GM12891 (cell line): ENCODE results near the gene CARD11.

Experiments used
- DNase-seq: peaks from one replicate; pipeline ENCODE4 v3.0.0; 2011; ENCODE audit warnings: low spot score; ENCODE audit not compliant: insufficient read length
- FAIRE-seq: peaks from 2 replicates; lab custom pipeline; 2011; peaks lifted over from hg19 to GRCh38; lab: Jason Lieb, UNC
- PAX5 ChIP-seq: IDR thresholded peaks from 2 replicates; pipeline ENCODE4 v1.6.1; 2011; ENCODE audit warnings: low read length, moderate library complexity, mild to moderate bottlenecking; ENCODE audit not compliant: insufficient read depth, severe bottlenecking
- POLR2A ChIP-seq: IDR thresholded peaks from 2 replicates; pipeline ENCODE4 v1.6.1; 2011; ENCODE audit warnings: low read depth, low read length, control low read depth
- POLR2AphosphoS5 ChIP-seq: IDR thresholded peaks from 2 replicates; pipeline ENCODE4 v1.6.1; 2011; ENCODE audit warnings: low read depth, low read length, control low read depth
- POU2F2 ChIP-seq: IDR thresholded peaks from 2 replicates; pipeline ENCODE4 v1.6.1; 2011; ENCODE audit warnings: low read depth, mild to moderate bottlenecking, control low read depth, low read length, moderate library complexity
- SPI1 ChIP-seq: IDR thresholded peaks from 2 replicates; pipeline ENCODE4 v1.6.1; 2011; ENCODE audit warnings: low read depth, low read length, control low read depth
- TAF1 ChIP-seq: IDR thresholded peaks from 2 replicates; pipeline ENCODE4 v1.6.1; 2011; ENCODE audit warnings: low read depth, low read length, control low read depth

Gene CARD11

GRCh38 chr7:2968176-2968575 lies 75.5 kb downstream of the CARD11 start:
- TF ChIP-seq SPI1 (no peak), PAX5 (no peak), POLR2A (no peak)
- DNase-seq = no peak
- FAIRE-seq = no peak

GRCh38 chr7:2967705-2968104 lies 76.0 kb downstream of the CARD11 start:
- TF ChIP-seq POU2F2 (no peak), PAX5 (no peak), SPI1 (no peak), POLR2AphosphoS5 (no peak)
- FAIRE-seq (no peak), DNase-seq (no peak)

DNA sequence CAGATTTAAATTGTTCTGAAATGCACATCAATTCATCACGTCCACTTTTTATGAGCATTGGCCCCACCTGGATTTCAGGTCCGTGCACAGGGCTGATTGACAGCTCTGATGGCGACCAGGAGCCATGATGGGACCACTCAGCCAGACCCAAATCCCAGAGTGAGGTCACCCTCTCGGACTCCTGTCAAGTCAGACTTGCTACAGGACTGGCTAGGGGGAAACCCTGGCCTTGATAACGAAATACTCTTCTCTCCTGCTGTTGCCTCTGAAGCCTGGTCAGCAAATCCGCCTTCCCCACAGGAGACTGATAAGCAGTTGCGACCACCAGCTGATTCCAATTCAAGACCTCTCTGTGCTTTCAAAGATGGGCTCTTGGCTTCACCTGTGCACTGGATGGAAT lies 76.4 kb downstream of the CARD11 start:
- no peak for DNase-seq
- FAIRE-seq = no peak
- no peak for TF ChIP-seq PAX5
- no peak for TF ChIP-seq TAF1
- TF ChIP-seq POU2F2 = no peak
- no peak for TF ChIP-seq POLR2AphosphoS5
- TF ChIP-seq SPI1 = no peak
- TF ChIP-seq POLR2A = no peak

- FAIRE-seq = no peak
- DNase-seq = no peak
- TF ChIP-seq POLR2AphosphoS5 = no peak
- no peak for TF ChIP-seq POU2F2
- no peak for TF ChIP-seq SPI1
- no peak for TF ChIP-seq PAX5
- no peak for TF ChIP-seq TAF1
Observed at GRCh38 chr7:2966466-2967078, 77.1 kb downstream of the CARD11 start.

GRCh38 chr7:2965745-2966270 lies 77.9 kb downstream of the CARD11 start:
- DNase-seq = no peak
- no peak for FAIRE-seq
- TF ChIP-seq POLR2AphosphoS5 (no peak), PAX5 (no peak), POU2F2 (no peak), POLR2A (no peak), TAF1 (no peak), SPI1 (no peak)

DNA sequence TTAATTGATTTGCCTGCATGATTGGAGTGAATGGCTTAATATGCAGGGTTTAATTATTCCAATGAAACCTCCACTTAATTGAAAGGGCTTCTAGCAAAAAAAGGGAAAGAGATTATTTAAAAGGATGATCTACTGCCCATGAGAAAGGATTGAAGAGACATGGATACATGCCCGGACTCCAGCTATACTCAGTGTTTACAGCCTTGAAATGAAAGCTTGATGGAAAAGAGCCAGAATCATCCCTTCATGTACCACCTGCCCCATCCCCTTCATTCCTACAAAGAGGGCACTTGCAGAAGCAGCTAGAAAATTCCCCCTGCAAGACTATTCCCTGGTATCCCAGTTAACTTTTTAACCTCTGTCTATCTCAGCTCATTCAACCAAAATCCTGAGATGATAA lies 78.4 kb downstream of the CARD11 start:
- DNase-seq (no peak), FAIRE-seq (no peak)
- no peak for TF ChIP-seq POU2F2
- TF ChIP-seq POLR2AphosphoS5 = no peak
- no peak for TF ChIP-seq TAF1
- no peak for TF ChIP-seq POLR2A
- no peak for TF ChIP-seq PAX5
- TF ChIP-seq SPI1 = no peak

DNA sequence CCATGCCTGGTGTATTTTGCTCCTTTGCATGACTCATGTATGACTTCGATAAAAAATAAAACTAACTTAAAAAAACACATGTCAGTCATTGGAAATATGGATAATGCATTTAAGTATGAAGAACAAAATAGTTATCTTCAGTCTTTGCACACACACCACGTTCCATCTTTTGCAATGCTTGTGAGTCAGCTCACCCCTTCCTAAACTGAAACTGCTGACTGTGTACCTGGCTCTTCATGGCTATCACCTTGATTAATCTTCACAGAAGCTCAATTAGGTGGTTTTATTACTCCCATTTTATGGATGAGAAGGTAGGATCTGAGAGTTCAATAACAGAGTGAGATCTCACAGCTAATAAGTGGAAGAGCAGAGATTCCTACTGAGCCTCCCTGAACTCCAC lies 79.5 kb downstream of the CARD11 start:
- no peak for DNase-seq
- no peak for FAIRE-seq
- TF ChIP-seq POLR2AphosphoS5 = no peak
- no peak for TF ChIP-seq POLR2A
- TF ChIP-seq POU2F2 = no peak
- TF ChIP-seq PAX5 = no peak
- TF ChIP-seq SPI1 = no peak
- TF ChIP-seq TAF1 = no peak

DNA sequence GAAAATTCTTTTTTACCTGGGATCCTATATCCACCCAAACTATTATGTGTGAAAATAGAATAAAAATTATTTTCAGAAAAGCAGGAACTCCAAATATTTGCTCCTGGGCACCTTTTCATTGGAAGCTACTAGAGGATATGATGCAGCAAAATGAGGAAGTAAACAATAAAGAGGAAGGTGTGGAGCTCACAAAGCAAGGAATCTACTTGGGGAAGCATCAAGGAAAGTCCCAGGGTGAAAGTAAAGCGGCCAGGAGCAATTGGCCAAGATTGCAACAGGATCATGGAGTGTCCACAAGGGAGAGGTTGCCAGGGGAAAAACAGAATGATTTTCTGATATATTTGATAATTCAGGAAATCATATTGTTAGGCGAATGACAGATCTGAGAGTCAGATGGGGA lies 80.8 kb downstream of the CARD11 start:
- DNase-seq = no peak
- TF ChIP-seq POLR2A (no peak), PAX5 (no peak), POU2F2 (no peak), TAF1 (no peak), POLR2AphosphoS5 (no peak), SPI1 (no peak)
- no peak for FAIRE-seq

- FAIRE-seq = no peak
- DNase-seq = no peak
- no peak for TF ChIP-seq TAF1
Observed at GRCh38 chr7:2959828-2960599, 83.7 kb downstream of the CARD11 start.
